Activated CD4-positive, alpha-beta T cell treated with anti-CD3 and anti-CD28 coated beads, Interleukin-2, amount 50 U/mL, for 4 hours (primary cell): Measurements from ENCODE around the gene KRTAP5-10.
"Not testable (repeated sequence)": the region's sequence is repeated elsewhere in the genome, so short reads cannot be mapped to it uniquely, and the experiment has no call there.

Experiments
- DNase-seq, 2 experiments: peaks; one replicate each; pipeline ENCODE4 v3.0.0-alpha.2; 2020

Gene KRTAP5-10

GRCh38 chr11:71565263-71565662 lies at the start of gene KRTAP5-10:
Gene KRTAP5-10, plus strand, starts transcription at chr11:71565563. Its CDS starts 25 bp downstream, at chr11:71565588.
- no peak for DNase-seq

DNA sequence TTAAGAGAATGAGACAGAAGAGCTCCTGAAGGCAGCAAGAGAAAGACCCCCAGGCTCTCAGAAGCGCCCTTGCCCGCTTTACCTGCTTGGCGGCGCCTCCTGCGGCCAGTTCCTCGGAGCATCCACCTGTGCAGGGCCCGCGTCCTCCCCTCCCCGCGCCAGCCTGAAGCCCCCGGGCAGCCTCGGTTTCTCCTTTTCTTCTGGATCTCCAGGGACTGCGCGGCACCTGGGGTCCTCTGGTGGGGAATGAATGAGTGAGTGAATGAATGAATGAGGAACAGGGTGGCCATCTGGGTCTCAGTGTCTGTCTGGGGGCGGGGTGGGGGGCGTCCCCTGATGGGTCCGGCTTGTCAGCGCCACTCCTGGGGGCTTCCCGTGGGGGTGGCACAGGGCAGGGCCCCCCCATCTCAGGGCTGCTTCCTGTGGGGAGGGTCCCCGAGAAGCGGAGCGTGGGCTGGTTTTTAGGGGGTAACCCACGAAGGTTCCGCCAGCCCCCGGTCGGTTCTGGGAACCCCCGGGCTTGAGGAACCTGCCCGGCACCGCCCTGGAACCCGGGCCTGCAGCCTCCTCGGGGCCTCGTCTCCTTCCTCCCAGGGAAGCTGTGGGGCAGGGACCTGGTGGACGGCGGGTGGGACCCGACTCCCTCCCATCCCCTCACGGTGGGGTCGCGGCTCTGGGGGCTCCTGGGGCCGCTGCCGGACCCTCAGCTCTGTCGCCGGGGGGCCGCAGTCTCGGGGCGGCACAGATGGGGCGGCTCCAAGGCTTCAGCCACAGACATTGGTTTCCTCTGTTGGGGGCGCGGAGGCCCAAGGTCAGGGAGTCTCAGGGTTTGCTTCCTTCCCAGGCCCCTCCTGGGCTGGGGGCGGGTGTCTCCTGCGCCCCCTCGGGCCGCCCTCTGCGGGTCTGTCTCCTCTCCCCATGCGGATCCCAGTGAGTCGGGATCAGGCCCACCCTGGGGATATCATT lies 46.6 kb upstream of the KRTAP5-10 start:
- no peak for DNase-seq

- DNase-seq = no peak
Observed at GRCh38 chr11:71519546-71519945, 45.8 kb upstream of the KRTAP5-10 start.

DNA sequence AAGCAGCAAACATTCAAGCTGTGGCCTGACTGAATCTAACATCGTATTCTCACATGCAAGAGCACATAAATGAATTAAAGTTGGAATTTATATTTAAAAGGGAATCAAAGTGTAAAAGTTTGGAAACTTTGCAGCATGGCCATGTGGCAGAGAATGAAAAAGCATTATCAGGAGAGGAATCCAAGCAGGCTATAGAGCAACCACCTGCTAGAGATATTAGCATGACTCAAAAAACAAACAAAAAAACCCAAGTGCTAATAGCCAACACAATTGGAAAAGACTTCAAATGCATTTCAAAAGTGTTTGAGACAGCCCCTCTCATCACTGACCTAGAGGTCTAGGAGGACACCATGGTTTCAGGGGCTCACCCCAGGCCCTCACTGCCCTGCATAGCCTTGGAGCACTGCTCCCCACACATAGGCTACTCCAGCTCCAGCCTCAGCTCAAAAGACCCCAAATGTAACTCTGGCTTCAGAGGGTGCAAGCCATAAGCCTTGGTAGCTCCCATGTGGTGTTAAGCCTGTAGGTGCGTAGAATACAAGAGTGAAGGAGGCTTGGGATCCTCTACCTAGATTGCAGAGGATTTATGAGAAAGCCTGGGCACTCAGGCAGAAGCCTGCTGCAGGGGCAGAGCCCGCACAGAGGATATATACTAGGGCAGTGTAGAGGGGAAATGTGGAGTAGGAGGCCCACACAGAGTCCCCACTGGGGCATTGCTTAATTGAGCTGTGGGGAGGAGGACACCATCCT lies 40.0 kb upstream of the KRTAP5-10 start:
- DNase-seq = no peak

DNA sequence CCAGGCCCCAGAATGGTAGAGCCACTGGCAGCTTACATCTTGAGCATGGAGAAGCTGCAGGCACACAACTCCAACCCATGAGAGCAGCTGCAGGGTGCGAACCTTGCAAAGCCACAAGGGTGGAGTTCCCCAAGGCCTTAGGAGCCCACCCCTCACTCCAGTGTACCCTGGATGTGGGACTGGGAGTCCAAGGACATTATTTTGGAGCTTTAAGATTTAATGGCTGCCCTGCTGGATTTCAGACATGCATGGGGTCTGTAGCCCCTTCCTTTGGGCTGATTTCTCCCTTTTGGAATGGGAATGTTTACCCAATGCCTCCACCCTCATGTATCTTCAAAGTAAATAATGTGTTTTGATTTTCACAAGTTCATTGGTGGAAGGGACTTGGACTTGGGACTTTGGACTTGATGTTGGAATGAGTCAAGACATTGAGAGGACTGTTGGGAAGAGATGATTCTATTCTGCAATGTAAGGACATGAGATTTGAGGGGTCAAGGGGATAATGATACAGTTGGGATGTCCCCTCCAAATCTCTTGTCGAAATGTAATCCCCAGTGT lies 39.3 kb upstream of the KRTAP5-10 start:
- no peak for DNase-seq

- not testable (repeated sequence) for DNase-seq
Observed at GRCh38 chr11:71526796-71527575, 38.4 kb upstream of the KRTAP5-10 start, which contains the start of gene KRTAP5-7. Gene KRTAP5-7, plus strand, starts transcription at chr11:71527267. Its CDS starts 34 bp downstream, at chr11:71527301.

- no peak for DNase-seq
Observed at GRCh38 chr11:71527576-71528210, 37.7 kb upstream of the KRTAP5-10 start.

GRCh38 chr11:71530602-71531001 lies 34.8 kb upstream of the KRTAP5-10 start:
- no peak for DNase-seq

DNA sequence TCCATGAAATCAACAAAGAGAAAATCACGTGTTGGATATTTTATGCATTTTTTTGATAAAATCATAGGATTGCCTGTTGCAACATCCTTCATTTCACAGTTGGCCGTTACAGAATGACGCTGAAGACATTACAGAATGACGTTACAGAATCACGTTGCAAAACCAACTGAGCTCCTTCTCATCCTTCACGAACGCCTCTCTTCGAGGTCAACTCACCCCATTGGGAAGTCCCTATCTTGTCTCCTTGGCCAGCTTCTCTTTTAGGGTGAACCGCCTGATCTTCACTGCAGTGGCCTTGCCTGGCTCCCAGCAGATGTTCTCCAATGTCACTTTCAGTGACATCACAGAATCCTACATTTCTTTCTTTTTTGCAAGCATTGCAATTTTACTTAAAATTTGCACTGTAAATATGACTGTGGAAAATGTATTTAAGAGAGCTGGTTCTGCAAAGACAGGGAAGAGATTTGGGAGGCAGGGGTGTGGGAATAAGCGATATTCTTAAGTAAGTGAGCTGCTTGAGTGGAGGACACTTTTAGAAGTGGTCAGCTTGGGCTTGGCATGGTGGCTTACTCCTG lies 33.2 kb upstream of the KRTAP5-10 start:
- no peak for DNase-seq

DNA sequence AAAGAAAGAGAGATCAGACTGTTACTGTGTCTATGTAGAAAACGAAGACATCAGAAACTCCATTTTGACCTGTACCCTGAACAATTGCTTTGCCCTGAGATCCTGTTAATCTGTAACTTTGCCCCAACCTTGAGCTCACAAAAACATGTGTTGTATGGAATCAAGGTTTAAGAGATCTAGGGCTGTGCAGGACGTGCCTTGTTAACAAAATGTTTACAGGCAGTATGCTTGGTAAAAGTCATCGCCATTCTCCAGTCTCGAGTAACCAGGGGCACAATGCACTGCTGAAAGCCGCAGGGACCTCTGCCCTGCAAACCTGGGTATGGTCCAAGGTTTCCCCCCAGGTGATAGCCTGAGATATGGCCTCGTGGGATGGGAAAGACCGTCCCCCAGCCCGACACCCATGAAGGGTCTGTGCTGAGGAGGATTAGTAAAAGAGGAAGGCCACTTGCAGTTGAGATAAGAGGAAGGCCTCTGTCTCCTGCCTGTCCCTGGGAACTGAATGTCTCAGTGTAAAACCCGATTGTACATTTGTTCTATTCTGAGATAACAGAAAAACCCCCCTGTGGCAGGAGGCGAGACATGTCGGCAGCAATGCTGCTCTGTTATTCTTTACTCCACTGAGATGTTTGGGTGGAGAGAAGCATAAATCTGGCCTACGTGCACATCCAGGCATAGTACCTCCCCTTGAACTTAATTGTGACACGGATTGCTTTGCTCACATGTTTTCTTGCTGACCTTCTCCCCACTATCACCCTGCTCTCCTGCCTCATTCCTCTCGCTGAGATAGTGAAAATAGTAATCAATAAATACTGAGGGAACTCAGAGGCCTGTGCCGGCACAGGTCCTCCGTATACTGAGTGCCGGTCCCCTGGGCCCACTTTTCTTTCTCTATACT lies 30.4 kb upstream of the KRTAP5-10 start:
- not testable (repeated sequence) for DNase-seq

DNA sequence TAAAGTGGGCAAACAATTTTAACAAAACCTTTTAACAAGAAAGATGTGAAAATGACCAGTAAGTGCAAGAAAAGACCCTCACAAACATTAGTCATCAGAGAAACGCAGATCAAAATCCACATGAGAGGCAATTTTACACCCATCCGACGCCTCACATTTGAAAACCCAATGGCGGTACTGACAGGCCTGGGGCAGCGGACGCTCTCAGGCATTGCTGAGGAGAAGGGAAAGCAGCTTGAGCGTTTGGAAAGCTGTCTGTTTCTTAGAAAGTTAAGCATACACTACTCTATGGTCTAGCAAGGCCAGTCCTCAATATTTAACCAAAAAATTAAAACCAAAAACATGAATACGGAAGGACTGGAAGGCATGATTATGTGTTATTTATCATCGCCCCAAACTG lies 29.5 kb upstream of the KRTAP5-10 start:
- DNase-seq = no peak

DNA sequence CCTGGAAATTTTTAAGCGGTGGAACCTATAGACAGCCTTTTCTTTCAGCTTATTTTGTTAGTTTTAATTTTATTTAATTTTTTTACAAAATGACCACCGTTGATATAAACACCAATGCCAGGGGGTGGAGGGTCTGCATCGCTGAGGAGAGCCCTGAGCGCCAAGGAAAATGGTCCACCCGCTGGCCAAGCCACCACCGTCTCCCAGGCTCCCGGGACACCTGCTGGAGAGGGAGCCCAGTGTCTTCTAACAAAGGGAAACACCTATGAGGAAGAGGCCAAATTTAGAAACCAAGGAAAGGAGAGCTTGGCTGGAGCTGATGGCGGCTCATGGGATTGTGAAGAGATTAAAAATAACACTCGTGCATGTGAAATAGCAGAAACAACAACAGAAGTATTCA lies 27.8 kb upstream of the KRTAP5-10 start:
- DNase-seq = no peak

DNA sequence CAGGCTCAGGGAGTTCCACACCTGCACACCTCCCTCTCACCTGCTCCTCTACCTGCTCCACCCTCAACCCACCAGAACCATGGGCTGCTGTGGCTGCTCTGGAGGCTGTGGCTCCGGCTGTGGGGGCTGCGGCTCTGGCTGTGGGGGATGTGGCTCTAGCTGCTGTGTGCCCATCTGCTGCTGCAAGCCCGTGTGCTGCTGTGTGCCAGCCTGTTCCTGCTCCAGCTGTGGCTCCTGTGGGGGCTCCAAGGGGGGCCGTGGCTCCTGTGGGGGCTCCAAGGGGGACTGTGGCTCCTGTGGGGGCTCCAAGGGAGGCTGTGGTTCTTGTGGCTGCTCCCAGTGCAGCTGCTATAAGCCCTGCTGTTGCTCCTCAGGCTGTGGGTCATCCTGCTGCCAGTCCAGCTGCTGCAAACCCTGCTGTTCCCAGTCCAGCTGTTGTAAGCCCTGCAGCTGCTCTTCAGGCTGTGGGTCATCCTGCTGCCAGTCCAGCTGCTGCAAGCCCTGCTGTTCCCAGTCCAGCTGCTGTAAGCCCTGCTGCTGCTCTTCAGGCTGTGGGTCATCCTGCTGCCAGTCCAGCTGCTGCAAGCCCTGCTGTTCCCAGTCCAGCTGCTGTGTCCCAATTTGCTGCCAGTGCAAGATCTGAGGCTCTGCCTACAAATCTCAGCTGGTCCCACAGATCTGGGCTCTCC lies 27.2 kb upstream of the KRTAP5-10 start, which contains the start of gene KRTAP5-8:
TSS of gene KRTAP5-8 (plus strand) at position 49 of the 689 bp plus-strand sequence. CDS start at position 80, 31 bp downstream.
- not testable (repeated sequence) for DNase-seq

GRCh38 chr11:71538666-71538990 lies 26.7 kb upstream of the KRTAP5-10 start:
- no peak for DNase-seq

DNA sequence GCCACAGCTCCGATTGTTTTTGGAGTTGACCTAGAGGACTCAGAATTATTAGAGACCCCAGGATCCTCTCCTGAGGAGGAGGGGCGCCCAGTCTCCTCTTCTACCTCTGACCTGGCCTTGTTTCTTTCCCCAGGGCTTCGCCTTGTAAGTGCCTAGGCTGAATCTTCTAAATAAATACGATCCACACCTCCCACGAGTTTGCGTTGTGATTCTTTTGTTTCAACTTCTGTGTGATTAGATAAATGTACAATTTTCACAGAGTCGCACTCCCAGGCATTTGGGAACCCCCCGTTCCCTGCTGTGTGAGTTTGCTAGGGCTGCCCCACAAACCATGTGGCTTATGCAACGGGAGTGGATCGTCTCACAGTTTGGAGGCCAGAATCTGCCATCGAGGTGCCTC lies 26.3 kb upstream of the KRTAP5-10 start:
- no peak for DNase-seq

GRCh38 chr11:71539971-71540370 lies 25.4 kb upstream of the KRTAP5-10 start:
- DNase-seq = not testable (repeated sequence)

DNA sequence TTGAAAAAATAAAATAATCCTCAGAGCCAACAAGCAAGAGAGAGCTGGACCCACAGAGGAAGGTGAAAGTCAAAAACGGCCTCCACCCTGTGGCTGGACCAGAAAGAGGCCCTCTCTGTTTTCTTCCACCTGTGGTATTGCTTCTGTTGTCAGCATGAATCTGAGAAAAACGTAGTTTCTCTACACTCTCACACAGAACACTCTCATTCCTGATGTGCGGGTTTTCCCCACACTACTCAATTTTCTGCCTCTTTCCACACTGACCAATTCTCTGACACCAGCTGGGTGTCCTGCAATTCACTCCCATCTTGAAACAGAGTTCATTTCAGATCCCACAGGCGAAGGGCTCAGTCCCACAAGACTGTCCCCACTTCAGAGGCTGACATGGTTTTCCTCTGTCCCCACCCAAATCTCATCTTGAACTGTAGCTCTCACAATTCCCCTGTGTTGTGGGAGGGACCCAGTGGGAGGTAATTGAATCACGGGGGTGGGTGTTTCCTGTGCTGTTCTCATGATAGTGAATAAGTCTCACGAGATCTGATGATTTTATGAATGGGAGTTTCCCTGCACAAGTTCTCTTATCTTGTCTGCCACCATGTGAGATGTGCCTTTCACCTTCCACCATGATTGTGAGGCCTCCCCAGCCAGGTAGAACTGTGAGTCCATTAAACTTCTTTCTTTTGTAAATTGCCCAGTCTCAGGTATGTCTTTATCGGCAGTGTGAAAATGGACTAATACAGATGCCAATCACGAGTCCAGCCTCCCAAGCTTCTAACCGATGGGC lies 24.6 kb upstream of the KRTAP5-10 start:
- not testable (repeated sequence) for DNase-seq

GRCh38 chr11:71542382-71542781 lies 23.0 kb upstream of the KRTAP5-10 start:
- DNase-seq = no peak
